ENCODE results near the gene TMEM129.

DNA sequence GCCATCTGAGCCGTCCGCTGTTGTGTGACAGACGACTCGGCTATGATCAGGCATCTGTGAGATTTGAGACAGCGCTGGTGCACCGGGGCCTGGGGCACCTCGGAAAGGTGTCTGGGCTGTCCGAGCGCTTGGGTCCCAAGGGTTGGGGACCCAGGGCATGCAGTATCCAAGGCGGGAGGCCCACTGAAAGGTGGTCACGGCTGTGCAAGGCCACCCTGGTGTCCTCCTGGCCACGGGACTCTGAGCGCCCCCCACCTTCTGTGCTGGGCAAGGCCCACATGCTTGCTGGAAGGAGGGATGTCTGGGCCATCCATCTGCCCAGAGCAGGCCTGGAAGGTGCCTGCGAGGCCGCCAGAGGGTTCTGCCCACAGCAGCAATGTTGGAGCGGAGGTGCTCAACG lies 20.1 kb upstream of the TMEM129 start:
- TF ChIP-seq CTCF (IDR thresholded peaks at IDR 0.05) (no peak), POLR2AphosphoS5 (IDR thresholded peaks at IDR 0.05) (no peak)

Measured in breast epithelium (tissue), 3 donors.